Neural cell (in vitro differentiated cells): ENCODE measurements around the gene APMAP.

ENCODE experiments used
- RAD21 ChIP-seq: fragments of 450-650 bp; conservative IDR thresholded peaks from 2 replicates; pipeline ENCODE4 v1.6.1; 2014; ENCODE audit warnings: antibody characterized with exemption, mild to moderate bottlenecking, moderate library complexity
- TAF1 ChIP-seq: IDR thresholded peaks from 2 replicates; pipeline ENCODE4 v1.6.1; 2012; ENCODE audit warnings: low read depth
- TF ChIP-seq, protein P1 (sequence below): fragments of 450-650 bp; IDR thresholded peaks from 2 replicates; pipeline ENCODE4 v1.5.1; 2014; ENCODE audit warnings: antibody characterized with exemption, mild to moderate bottlenecking, moderate library complexity; ENCODE audit not compliant: poor library complexity, severe bottlenecking
- TF ChIP-seq, protein P2 (sequence below): IDR thresholded peaks from 2 replicates; pipeline ENCODE4 v1.6.1; 2012; ENCODE audit warnings: borderline replicate concordance

DNA sequence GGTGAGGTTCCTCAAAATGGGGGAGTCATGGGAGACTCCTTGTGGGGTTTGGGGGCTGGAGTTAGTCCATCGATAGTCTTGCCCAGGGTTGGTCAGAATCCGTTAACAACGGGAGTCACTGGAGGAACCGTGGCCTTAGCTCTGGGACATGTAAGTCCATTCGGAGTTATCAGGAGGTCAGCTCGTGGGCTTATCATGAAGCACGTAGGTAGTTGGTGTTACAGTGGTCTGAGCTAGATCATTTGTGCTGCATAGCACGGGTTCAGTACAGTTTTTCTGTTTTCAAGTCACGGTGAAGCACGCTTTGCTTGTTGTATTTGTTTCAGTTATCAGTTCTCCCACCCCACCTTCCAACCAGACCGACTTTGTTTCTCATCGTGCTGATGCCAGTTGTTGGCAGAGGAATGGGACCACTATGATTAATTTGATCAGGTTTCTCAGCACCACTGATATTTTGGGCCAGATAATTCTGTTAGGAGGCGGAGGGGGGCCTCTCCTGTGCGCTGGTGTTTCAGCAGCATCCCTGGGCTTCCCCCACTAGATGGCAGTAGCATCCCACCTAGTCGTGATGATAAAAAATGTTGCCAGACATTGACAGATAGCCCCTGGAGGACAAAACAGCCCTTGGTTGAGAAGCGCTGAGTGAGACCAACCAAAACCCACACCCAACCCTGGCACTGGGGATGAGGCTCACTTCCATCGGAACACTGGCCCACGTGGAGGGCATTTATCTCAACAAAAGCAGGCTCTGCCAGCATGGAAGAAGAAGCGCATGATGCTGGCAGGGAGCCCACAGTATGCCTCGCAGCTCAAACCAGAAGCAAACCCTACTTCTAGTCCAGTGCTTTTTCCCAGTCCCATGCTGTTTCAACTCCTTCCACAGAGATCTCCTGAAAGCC, 2.2 kb upstream of the APMAP start:
- TF ChIP-seq, protein P1, sequence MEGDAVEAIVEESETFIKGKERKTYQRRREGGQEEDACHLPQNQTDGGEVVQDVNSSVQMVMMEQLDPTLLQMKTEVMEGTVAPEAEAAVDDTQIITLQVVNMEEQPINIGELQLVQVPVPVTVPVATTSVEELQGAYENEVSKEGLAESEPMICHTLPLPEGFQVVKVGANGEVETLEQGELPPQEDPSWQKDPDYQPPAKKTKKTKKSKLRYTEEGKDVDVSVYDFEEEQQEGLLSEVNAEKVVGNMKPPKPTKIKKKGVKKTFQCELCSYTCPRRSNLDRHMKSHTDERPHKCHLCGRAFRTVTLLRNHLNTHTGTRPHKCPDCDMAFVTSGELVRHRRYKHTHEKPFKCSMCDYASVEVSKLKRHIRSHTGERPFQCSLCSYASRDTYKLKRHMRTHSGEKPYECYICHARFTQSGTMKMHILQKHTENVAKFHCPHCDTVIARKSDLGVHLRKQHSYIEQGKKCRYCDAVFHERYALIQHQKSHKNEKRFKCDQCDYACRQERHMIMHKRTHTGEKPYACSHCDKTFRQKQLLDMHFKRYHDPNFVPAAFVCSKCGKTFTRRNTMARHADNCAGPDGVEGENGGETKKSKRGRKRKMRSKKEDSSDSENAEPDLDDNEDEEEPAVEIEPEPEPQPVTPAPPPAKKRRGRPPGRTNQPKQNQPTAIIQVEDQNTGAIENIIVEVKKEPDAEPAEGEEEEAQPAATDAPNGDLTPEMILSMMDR = peak; percentile 98
- TF ChIP-seq, protein P2, sequence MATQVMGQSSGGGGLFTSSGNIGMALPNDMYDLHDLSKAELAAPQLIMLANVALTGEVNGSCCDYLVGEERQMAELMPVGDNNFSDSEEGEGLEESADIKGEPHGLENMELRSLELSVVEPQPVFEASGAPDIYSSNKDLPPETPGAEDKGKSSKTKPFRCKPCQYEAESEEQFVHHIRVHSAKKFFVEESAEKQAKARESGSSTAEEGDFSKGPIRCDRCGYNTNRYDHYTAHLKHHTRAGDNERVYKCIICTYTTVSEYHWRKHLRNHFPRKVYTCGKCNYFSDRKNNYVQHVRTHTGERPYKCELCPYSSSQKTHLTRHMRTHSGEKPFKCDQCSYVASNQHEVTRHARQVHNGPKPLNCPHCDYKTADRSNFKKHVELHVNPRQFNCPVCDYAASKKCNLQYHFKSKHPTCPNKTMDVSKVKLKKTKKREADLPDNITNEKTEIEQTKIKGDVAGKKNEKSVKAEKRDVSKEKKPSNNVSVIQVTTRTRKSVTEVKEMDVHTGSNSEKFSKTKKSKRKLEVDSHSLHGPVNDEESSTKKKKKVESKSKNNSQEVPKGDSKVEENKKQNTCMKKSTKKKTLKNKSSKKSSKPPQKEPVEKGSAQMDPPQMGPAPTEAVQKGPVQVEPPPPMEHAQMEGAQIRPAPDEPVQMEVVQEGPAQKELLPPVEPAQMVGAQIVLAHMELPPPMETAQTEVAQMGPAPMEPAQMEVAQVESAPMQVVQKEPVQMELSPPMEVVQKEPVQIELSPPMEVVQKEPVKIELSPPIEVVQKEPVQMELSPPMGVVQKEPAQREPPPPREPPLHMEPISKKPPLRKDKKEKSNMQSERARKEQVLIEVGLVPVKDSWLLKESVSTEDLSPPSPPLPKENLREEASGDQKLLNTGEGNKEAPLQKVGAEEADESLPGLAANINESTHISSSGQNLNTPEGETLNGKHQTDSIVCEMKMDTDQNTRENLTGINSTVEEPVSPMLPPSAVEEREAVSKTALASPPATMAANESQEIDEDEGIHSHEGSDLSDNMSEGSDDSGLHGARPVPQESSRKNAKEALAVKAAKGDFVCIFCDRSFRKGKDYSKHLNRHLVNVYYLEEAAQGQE = no peak
- TF ChIP-seq TAF1 = no peak
- peak; percentile 98 for TF ChIP-seq RAD21
